ENCODE results near the gene NTN3. TPM values are rescaled to one million over a fixed set of nuclear protein-coding genes. Genes with fewer than 3 reads are reported as not detected.

NTN3 gene
- total RNA-seq, 1 donor from 2014 or later = not detected

- DNase-seq = no peak
Observed at GRCh38 chr16:2515180-2515851, 44.2 kb downstream of the NTN3 start.

GRCh38 chr16:2516391-2517240 lies 45.5 kb downstream of the NTN3 start:
- peak; percentile 64 for DNase-seq

GRCh38 chr16:2517954-2518605 lies 47.0 kb downstream of the NTN3 start:
- no peak for DNase-seq

GRCh38 chr16:2518823-2519710 lies 48.0 kb downstream of the NTN3 start:
- DNase-seq = no peak

DNA sequence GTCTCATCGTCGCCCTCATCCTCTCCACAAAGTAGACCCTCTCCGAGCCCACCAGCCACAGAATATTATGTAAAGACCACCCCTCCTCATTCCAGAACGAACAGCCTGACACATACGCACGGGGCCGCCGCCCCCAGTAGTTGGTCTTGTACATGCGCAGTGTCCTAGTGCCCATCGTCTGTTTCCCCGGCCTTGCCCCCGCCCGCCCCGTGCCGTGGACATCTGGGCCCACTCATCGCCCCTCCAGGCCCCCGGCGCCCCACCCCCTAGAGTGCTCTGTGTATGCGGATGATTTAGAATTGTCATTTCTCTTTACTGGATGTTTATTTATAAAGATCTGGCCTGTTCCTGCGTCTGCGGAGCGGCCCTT lies 48.6 kb downstream of the NTN3 start:
- no peak for DNase-seq

GRCh38 chr16:2520097-2520783 lies 49.1 kb downstream of the NTN3 start, which contains the start of gene AMDHD2:
AMDHD2 (plus strand) TSS chr16:2520371; CDS start chr16:2520459, 88 bp downstream.
- peak; percentile 96 for DNase-seq

DNA sequence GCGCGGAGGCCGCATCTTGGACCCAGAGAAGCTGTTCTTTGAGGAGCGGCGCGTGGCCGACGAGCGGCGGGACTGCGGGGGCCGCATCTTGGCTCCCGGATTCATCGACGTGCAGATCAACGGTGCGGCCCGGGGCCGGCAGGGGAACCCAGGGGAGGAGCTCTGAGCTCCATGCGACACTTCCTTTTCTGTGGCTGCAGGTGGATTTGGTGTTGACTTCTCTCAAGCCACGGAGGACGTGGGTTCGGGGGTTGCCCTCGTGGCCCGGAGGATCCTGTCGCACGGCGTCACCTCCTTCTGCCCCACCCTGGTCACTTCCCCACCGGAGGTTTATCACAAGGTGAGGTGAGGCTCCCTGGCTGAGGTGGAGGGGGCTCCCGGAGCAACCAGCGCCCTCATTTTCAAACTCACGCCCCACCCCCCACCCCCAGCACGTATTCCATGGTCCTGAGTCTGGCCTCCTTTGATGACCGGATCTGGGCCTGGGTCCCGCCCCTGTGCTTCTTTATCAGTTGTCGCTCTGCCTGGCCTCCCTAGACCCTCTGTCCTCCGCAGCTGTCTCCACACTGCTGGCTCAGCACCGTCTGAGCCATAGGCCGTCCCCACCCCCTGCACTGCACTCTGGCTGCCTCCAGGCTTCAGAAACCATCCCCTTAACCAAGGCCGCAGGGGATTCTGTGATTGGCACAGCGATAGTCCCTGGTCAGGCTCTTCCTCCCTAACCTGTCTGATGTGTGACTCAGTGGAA lies 49.9 kb downstream of the NTN3 start:
- peak; percentile 43 for DNase-seq

Other genes starting within 250 kb of the NTN3 start
- gene E4F1, start 247.7 kb upstream of the NTN3 start, total RNA-seq = 34.4 and 37.1 TPM in 2 replicates
- gene DNASE1L2, start 234.9 kb upstream of the NTN3 start, total RNA-seq = 0.51 and 0.56 TPM in 2 replicates
- gene ECI1, start 219.7 kb upstream of the NTN3 start, total RNA-seq = 32.3 and 37.8 TPM in 2 replicates
- 61.8 and 85.0 TPM in 2 replicates for gene RNPS1, start 203.2 kb upstream of the NTN3 start, total RNA-seq
- gene ABCA3, start 130.6 kb upstream of the NTN3 start, total RNA-seq = 29.1 and 66.9 TPM in 2 replicates
- gene CCNF, start 41.9 kb upstream of the NTN3 start, total RNA-seq = 22.3 and 53.1 TPM in 2 replicates
- 6.3 and 7.0 TPM in 2 replicates for gene TEDC2, start 11.2 kb upstream of the NTN3 start, total RNA-seq
- 15.3 and 18.1 TPM in 2 replicates for gene TBC1D24, start 3.8 kb downstream of the NTN3 start, total RNA-seq
- 8.2 and 14.9 TPM in 2 replicates for gene ATP6V0C, start 42.7 kb downstream of the NTN3 start, total RNA-seq
- 37.6 and 59.2 TPM in 2 replicates for gene AMDHD2, start 49.1 kb downstream of the NTN3 start, total RNA-seq
- gene CEMP1, start 60.1 kb downstream of the NTN3 start, total RNA-seq = not detected in 2 replicates
- gene PDPK1, start 66.7 kb downstream of the NTN3 start, total RNA-seq = 17.9 and 25.9 TPM in 2 replicates
- 25.2 and 27.6 TPM in 2 replicates for gene KCTD5, start 211.2 kb downstream of the NTN3 start, total RNA-seq
- 0.09 and 0.51 TPM in 2 replicates for gene PRSS27, start 248.9 kb downstream of the NTN3 start, total RNA-seq

All from dermis blood vessel endothelial cell (primary cell).